HG03108 (cell line): ENCODE results near the gene REPIN1.

ENCODE experiments used
- ATAC-seq: cut with Tn5 transposase; IDR thresholded peaks from one replicate; pipeline ENCODE4 v1.9.1; 2021; ENCODE audit warnings: moderate library complexity; ENCODE audit not compliant: unreplicated experiment

Gene REPIN1

GRCh38 chr7:150359622-150360362 lies 8.8 kb upstream of the REPIN1 start:
- ATAC-seq: no peak

GRCh38 chr7:150360363-150361058 lies 8.1 kb upstream of the REPIN1 start:
- no peak for ATAC-seq

- ATAC-seq: no peak
Measured at GRCh38 chr7:150361402-150361801, 7.2 kb upstream of the REPIN1 start.

DNA sequence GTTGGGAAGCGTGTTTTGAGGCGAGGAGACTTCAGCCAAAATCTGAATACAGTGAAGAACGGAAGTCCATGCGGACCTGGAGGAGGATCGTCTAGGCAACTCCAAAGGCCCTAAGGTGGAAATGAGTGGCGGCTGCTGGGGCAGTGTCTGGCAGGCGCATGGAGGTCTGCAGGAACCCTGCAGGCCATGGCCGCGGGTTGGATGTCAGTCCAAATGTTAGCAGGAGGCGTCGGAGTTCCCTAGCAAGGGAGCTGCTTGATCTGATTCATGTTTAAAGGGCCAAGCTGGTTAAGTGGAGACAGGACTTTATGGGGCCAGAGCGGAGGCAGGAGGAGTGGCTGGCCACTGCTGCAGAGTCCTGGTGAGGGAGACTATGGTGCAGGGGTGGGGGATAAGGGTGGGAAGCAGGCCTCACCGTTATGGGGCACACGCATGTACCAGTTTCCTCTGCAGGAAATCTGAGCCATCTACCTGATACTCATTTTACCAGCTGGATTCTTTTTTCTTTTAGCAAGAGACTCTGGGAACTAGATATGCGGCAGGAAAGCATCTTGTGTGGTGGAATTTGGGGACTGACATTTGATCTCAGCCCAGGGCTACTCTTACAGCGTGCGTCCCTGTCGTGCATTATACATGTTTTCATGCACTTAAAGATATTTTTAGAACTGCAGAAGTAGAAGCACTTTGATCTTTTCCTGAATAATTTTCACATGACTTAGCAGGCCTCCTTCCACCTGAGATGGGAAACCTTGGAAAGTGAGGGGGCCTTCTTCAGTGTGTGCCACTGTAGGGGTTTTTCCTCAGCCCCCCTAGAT lies 6.6 kb upstream of the REPIN1 start:
- ATAC-seq: no peak

- ATAC-seq: no peak
Measured at GRCh38 chr7:150363370-150363769, 5.3 kb upstream of the REPIN1 start.

GRCh38 chr7:150363872-150364271 lies 4.8 kb upstream of the REPIN1 start:
- ATAC-seq: peak; percentile 25

DNA sequence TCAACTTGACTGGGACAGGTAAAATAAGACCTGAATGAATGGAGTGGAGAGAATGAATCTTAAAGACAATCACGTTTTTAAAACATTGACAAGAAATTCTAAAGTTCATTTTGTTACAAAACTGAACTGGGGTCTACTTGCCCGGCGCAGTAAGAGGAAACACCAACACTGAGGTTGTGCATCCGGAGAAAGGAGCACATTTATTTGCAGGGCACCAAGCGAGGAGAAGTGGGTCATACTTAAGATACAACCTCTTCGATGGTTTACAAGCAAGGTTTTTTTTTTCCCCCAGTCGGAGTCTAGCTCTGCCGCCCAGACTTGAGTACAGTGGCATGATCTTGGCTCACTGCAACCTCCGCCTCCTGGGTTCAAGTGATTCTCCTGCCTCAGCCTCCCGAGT lies 3.4 kb upstream of the REPIN1 start:
- ATAC-seq: no peak

GRCh38 chr7:150365673-150366398 lies 2.8 kb upstream of the REPIN1 start:
- ATAC-seq: no peak

GRCh38 chr7:150367677-150368095 lies 936 bp upstream of the REPIN1 start:
- ATAC-seq: no peak

DNA sequence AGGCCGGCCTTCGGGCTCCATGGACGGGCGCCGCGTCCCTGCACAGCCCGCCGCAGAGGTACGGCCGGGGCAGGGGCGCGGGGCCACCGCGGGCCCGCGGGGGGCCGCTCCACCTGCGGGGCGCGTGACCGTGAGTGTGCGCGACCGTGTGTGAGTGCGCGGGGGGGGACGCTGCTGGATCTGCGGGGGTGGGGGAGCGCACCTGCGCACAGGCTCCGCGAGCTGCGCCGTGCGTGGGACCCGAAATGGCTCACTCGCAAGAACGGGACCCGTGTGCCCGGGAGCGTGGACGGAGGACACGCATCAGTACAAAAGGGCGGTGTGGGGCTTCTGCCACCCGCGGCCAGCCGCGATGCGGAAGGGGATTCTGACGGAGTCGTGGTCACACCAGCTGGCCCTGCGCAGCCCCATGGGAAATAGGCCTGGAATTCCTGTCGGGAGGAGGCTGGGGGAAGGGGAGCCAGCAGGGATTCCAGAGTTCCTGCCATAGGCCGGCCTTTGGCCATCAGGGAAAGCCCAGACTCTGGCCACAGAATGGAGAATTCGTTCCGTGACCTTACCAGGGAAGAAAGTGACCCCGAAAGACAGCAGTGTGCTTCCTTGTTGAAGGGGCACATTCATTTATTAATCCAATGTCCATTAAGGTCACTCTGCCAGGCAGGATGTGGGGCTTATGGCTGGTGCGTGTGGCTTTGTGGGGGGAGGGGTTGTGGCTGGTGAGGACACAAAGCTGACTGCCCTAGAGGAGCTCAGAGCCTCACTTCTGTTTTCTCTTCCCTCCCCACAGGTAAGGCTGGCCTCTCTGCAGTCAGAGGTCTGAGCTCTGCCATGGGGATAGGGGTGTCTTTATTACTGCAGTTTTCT lies 494 bp downstream of the REPIN1 start:
- peak; percentile 44 for ATAC-seq

DNA sequence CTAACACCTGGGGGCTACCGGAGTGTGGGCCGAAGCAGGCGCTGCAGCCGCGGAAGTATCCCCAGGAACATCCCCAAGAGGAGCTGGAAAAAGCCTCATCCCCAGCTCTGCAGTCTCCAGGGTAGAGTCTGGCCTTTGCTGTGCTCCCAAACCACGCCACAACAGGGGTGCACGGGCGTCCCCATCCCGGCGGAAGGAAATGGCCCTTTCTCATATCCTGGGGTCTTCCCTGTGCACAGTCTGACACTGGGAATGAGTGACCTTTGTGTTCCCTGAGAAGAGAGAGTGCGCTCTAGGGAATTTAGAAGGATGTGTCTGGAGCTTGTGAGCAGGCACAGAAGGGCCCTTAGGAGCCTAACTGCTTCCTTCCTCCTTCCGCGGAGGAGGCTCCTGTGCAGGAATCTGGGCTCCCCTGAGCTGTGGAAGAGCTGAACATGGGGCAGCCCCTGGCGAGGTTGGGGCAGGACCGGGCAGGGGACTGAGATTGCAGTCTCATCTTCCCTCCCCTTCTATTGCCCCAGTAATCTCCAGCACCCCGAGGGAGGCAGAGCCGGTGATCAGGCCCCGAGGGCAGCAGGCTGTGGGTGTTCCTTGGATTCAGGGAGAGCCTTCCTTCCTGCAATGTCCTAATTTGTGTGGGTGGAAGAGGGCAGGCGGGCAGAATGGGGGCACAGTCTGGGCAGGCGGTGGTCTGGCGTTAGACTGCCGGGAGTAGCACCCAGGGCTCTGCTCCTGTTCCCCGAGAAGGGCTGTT lies 1.3 kb downstream of the REPIN1 start:
- no peak for ATAC-seq

DNA sequence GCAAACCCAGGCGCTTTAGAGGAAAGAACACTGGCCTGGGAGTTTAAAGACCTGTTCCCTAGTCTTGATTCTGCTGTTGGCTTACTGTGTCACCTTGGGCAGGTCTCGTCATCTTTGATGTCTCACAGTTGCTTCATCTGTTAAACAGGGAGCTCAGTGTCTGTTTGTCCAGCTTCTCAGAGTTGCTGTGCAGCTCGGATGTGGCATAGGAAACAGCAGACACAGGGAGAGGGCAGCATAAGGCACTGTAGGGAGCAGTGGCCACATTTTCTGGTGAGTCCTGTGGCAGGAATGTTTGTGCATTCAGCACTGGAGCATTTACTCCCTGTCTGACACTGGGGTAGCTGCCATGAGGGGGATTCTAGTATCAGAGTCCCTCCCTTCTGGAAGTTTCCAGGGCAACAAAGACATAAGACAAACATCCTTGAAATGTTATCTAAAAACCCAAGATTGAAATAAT lies 2.0 kb downstream of the REPIN1 start:
- ATAC-seq: no peak

GRCh38 chr7:150371131-150371995 lies 2.7 kb downstream of the REPIN1 start:
- ATAC-seq: no peak

- no peak for ATAC-seq
Measured at GRCh38 chr7:150371996-150372270, 3.3 kb downstream of the REPIN1 start.

GRCh38 chr7:150372271-150373048 lies 3.8 kb downstream of the REPIN1 start:
- no peak for ATAC-seq

DNA sequence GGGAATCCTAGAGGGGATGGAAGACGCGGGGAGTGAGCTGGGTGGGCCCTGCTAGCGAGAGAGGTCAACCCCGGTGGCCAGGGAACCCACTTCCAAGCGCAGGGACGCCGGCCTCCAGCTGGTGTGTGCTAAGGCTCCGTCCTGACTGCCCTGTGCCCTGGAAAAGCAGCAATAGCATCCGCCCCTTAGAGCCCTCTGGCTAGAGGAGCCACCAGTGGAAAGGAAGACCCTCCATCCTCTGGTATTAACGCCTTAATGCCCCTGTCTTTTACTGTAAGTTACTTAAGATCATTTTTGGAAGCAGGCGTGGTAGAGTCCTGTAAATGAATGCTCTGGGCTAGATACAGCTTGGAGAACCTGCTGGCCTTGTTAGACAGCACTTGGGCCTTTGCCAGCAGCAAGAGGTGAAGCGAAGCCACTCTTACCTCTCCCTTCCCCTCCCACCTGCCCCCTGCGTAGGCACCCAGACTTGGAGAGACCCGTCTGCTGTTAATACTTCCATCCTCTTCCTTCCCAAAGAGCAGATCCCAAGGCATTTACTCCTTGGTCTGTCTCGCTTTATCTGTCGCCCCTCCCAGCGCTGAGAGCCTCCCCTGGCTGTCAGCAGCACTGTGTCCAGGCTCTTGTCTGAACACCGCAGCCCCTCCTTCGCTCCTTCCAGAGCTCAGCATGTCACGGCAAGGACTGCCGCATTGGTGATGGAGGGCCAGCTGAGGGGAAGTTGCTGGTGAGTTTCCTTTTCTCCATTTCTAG lies 4.6 kb downstream of the REPIN1 start:
- ATAC-seq: no peak

- ATAC-seq: no peak
Measured at GRCh38 chr7:150374026-150374425, 5.4 kb downstream of the REPIN1 start.
